GM19438 (cell line): Measurements from ENCODE around the gene MYO10.
"Not testable (repeated sequence)": the region's sequence is repeated elsewhere in the genome, so short reads cannot be mapped to it uniquely, and the experiment has no call there.

ENCODE experiments used
- ATAC-seq: cut with Tn5 transposase; IDR thresholded peaks from one replicate; pipeline ENCODE4 v1.9.1; 2021; ENCODE audit warnings: low read depth; ENCODE audit not compliant: unreplicated experiment

Gene MYO10

DNA sequence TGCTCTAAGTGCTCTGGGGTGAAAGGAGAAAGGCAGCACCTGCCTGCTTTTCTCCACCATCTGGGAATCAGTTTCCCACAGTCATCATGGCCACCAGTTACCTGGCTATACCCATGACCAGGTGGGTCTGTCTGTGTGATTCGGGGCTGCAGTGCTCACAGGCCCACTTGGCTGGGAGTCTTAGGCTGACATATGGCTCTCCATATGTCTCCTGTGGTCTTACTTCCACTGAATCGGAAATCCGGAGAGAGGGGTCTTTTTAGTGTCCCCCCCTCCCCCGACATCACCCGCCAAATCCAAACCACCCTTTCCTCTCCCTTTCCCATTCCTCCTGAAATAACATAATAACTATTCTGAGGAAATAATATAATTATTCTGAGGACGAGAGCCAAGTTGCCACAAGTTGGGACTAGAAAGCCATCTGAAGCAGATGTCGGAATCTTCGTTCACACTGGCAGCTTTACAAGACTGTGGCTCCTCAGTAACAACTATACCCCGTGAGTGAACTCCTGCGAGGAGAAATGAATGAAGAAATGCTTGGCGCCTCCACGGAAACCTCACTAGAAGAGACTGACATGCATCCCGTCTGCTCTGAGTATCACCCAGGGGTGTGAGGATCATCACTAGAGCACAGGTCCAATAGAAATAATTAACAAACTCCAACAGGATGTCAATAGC is 143.4 kb downstream of the MYO10 start:
- ATAC-seq: no peak

DNA sequence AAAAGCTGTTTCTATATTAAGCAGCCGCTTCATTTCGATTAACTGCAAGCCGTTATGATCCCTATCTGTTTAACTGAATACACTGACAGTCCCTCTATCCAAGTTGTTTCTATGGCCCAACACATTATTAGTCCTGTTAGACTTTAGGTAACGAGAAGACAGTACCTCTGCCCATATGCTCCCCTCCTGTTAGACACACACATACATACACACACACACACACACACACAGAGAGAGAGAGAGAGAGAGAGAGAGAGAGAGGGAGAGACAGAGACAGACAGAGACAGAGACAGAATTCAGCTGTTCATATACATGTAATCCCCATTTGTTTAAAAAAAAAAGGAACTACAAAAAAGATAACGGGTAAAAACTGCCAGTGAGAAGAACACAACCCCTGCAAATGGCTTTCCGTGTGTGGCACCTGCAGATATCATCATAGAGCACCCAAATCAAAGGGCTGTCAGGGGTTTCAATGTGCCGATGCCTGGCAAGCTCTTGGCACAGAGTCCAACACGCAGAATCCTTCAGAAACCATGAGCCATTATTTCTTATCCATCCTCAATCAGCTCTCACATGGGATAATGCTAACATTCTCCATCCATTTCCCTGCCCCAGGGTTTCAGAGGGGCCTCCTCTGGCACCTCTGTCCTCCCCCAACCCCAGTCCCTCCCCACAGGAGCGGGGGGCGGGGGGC is 144.0 kb downstream of the MYO10 start:
- no peak for ATAC-seq

DNA sequence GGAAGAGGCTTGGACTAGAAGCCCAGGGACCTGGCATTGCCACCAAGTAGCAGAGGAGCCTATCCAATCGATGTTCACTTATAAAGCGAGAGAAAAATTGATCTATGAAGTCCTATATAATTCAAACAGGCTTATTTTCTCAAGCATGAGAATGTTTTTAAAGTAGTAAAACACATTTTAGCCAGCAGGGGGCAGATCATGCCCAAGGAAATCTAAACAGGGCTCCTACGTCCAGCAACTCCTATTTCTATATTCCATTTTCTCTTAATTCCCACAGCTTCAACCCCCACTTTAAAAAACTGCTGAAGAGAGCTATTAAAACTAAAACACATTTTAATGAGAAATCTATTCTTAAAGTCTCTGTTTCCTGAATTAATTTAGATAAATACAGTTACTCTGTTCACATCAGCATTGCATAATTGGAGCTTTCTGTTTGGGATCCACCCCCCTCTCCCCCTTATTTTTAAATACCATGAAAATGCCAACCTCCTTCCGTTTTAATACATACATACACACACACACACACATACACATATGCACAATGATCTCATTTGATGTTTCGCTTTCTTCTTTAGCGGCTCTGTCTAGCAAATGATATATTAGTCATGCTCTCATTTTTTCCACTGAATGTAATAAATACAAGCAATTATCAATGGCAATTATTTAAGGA is 144.9 kb downstream of the MYO10 start:
- no peak for ATAC-seq

DNA sequence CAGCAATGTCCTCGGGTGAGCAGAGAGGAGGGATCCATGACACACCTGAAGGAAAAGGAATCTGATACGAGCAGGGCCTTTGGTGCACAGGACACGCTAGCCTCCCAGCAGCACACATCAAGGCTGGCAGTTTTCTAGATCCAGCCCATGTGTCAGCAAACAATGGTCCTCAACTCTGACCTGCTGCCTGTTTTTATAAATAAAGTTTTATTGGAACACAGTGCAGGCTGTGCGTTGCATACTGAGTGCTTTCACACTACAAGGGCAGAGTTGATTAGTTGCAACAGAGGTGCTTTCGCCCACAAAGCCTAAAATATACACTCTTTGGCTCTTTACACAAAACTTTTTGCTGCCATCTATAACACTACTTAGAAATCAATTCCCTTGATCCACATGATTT is 147.1 kb downstream of the MYO10 start:
- ATAC-seq: no peak

DNA sequence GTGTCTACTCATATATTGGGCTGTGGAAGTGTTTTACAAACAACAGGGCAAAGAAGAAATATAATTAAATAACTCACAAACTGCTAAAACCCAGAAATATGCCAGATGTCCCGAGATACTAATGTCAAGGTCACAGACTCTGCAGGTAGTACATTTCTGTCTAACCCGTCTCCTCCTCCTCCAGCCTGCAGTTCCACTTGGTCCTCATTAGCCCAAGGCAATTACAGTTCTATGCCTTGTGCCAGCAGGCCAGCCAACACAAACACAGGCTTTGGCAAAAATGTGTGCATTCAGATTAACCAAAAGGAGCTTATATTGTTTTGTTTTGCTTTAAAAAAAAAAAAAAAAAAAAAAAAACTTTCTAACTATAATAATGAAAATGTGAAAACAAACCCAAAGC is 148.8 kb downstream of the MYO10 start:
- ATAC-seq: no peak

DNA sequence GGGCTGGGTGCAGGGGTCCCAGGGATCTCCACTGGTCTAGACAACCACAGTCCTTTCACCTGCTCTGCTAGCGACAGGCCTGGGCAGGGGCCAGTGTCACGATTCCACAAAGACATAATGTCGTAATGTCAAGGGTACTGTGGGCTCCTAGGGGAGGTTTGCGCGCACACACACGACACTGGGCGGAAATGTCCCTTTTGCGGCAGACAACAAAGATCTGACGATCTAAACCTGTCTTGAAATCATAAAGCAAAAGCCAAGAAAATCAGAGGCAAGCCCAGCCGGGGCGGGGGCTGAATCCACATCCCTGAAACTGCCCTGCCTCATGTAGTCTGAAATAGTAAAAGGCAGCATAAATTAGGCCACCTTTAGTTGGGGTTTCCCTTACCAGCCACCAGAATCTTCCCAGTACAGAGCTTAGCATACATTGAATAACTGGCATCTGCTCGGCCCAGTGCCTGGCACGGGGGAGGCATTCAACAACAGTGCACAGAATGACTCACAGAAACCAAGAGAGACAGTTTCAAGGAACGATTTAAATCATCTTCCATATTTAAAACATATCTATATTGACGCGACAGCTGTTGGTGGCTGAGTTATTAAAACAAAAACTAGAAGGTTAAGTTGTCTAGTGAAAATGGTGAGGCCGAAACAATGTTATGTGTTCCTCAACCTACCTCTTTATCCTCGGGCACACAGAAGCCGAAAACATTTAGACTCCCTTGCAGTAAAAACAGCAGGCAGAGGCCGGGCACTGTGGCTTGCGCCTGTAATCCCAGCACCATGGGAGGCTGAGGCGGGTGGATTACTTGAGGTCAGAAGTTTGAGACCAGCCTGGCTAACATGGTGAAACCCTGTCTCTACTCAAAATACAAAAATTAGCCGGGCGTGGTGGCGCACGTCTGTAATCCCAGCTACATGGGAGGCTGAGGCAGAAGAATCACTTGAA is 151.0 kb downstream of the MYO10 start:
- peak; percentile 91 for ATAC-seq

DNA sequence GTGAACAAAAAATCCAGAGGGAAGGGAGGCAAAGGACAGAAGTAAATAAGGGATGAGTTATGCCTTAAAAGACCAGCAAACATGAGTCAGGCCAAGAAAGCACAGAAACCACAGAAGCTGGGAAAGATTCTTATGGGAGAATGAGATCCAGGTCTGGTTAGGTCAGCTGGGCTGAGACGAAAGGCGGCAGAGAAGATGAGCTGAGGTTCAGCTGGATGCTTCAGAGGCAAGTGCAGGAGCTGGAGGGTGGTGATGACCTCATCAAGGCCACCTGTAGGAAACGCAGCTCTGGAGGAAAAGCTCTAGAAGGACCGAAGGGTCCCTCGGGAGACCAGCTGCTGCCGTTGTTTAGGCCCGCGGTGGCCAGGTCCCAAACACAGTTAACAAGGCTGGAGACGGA is 152.0 kb downstream of the MYO10 start:
- ATAC-seq: no peak

DNA sequence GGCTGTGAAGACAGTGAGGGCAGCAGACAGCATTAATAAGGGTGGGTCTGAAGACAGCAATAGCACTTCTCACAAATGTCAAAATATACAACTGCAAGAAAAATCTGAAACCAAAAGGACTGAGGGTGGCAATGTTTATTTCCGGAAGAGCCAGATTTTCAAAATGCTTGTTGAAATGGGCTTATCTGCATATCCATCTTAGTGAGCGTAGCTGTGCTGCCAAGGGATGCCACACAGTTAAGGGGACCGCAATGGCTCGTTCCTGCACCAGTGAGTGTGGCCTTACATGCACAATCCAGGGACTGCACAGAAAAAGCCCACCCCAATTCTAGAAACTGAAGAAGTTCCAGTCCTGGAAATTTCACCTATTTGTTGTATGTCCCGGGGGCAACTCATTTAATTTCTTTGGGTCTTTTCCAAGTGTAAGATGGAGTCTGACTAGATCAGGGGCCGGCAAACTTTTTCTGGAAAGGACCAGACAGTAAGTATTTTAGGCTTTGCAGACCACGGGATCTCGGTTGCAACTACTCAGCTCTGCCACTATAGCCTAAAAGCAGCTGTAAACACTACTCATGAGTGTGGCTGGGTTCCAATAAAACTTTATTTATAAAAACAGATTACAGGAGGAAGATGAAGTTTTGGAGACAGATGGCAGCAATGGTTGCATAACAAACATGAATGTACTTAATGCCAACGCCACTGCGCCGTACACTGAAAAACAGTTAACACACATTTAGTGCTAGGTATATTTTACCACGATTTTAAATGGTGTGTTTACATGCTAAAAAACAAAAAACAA is 154.1 kb downstream of the MYO10 start:
- no peak for ATAC-seq

DNA sequence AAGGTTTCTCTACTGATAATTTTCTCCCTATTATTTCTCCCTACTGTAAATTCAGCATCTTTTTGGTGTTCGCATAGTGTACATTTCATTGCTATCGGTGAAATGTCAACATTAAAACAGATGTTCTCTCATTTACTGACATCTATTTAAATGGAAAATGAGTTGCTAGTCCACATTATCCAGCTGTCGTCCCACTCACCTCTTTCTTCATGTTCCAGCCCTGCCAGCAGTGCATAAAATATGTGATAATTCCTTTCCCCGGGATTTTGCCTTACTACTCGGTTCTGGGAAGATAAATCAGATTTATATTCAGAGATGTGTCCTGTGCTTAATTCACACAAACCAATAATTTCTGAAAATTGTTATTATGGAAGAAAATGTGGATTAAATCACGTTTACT is 155.8 kb downstream of the MYO10 start:
- no peak for ATAC-seq

DNA sequence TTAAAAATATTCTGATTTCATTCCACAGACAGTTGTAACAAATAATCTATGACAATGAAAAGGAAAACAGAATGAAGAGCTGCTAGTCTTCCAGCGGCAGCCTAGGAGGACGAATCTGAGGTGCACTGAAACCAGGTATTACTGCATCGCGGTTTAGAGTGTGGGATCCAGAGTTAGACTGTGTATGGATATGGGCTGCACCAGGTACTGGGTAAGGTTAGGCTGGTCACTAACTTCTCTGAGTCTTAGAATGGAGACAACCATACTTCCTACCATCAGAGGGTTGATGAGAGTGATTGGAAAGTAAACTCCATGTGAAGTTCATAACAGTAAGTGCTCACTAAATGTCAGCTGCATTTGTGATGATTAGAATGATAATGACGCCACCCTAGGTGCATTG is 158.7 kb downstream of the MYO10 start:
- no peak for ATAC-seq

DNA sequence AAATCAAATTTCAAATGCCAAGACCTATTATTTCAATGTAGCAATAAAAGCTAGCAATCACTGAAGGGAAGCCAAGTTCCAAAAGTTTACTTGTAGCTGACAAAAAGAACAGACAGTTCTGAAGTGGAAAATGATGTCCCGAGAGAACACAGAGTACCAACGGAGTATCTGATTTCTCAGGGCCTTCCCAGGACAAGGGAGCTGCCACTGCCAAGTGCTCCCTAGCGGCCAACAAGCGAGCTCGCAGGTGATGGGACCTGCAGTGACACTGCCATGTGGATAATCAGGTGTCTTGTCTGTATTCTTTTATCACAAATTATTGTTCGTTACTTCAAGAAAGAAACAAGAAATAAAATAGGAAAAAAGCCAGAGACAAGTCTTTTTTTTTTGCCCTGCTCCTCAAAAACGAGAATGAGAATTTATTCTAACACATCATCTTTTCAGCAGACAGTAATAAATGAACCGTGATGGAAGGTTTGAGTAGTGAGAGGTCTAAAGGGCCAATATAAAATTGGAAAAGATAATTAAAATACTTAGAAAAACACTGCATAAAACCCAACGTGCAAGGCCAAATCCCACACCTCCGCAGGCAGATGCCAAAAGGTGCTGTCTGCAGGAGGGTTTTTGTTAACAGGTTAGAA is 159.4 kb downstream of the MYO10 start:
- ATAC-seq: no peak

DNA sequence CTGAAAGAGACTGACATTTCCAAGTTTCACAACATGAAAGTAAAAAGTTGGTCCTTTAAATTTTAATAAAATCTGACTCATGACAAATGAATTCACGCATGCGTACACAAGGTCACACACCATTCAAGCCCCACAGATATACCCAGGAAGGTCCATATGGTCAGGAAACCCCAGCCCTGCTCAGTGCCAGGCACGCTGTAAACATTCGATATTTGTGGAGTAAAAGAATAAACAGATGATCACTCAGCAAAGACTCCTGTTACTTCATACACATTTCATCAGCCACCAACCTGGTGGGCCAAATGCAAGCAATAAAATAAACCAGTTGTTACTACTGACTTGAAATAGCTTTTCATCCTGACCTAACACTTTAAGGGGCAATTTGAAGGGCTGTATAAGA is 161.3 kb downstream of the MYO10 start:
- no peak for ATAC-seq

DNA sequence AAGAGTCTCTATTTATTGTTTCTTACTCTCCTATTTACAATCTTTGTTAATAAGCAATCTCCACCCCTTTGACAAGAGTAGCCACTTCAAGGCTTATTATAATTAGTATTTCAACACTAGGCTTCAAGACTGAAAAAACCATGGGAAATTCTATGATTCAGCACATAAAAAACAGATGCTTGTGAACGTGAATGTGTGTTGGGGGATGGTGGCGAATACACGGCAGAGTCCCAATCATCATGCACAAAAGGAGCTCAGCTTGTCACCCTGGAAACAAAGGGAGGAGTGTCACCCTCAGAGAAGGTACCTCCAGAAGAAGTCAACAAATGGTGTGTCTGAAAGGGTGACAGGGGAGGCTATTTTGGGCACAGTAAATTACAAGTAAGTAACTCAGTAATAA is 162.1 kb downstream of the MYO10 start:
- no peak for ATAC-seq

DNA sequence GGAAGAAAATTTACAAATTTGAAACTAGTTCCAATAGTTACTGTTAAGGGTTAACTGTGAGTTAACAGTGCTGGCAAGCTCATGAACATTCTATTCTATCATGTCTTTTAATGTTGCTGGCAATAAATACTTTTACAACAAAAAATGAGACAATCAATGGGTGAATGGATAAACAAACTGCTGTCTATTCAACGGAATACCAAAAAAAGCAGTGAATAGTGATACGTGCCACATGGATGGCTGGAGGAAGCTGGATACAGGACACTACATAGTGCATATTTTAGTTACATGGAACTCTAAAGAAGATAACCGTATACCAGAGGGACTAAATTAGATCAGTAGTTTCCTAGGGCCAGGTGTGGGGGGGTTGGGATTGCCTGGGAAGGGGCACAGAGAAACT is 163.5 kb downstream of the MYO10 start:
- ATAC-seq: no peak

DNA sequence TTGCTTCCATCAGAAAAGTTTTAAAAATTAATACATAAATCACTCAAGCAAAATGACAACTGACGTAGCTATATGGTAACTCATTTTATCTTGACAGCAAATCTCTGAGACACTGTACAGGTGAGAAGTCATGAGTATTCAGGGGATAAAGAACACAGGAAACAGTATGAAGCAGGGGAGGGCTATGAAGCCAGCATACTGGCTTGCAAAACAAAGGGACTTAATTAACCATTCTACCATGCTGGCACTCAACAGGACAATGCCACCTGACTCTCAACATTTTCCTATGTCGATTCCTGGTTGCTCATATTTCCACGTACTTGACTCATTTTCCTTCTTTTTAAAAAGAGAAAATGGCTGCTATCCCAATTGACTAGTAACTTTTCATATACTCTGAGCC is 167.9 kb downstream of the MYO10 start:
- no peak for ATAC-seq

DNA sequence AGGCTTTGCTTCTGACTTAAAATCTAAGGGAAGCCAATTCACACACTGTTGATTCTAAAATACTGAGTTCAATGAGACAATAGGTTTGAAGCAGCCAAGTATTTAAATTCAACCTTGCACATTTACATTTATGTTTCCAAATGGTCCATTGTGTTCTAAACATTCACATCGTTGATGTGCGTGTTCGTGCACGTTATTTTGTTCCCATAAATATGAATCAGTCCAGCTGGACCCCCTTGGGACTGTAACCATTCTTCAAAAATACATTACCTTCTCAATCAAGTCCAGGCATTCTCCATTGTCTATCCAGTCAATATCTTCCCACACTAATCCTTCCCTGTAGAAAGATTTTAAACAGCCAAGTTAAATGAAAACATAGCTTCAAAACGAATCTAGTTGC is 172.9 kb downstream of the MYO10 start:
- ATAC-seq: no peak

DNA sequence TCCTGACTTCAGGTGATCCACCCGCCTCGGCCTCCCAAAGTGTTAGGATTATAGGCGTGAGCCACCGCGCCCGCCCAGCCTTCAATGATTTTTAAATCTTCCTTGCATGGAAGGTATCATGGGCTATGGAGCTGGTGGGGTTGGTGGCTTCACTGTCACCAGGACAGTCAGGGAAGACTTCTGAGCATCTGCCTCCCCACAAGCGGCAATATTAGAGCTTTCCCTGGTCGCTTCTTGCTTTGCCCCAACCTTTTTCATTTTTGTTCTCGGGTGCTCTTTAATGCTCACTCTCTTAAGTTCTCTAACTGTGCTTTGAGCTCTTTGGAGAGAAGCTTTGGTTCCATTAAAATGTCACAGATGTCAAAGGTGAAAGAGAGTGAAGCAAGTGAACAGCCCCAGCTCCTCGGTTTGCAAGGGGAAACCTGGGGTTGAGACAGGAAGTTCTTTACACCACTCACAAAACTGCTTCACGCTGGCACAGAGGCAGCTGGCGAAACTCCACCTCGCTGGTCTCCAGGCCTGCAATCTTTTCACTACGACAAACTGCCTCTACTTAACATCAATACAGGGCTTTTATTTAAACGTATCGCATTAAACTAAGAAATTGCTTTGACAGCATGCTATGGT is 176.8 kb downstream of the MYO10 start:
- no peak for ATAC-seq

DNA sequence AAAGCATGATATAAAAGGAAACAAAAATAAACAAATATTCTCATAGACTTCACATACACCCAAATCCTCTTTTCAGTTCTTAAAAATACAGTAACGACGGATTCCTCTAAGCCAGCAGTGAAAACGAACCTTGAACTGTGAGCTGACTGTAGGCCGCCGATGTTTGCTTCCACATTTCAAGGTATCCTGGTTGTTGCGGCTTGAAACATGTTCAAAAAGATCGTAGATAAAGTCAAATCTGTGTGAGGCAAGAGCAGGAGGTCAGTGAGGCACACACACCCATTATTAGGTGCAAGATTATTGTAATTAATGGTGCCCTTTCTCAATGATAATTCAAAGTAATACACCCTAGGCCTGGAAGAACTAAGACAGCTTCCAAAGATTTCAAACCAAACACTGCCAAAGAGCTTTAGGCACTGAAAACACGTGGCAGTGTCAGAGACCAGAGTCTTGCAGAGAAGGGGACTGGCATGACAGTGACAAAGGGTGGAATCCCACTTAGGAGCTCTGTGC is 178.0 kb downstream of the MYO10 start:
- no peak for ATAC-seq

DNA sequence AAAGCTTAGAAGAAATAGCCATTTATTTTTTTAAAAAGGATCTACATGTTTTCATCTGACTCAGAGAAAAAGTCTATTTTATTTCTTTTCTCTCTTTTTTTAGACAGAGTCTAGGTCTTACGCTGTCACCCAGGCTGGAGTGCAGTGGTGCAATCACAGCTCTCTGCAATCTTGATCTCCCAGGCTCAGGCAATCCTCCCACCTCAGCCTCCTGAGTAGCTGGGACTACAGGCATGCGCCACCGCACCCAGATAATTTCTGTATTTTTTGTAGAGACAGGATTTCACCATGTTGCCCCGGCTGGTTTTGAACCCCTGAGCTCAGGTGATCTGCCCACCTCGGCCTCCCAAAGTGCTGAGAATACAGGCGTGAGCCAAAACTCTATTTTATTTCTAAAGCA is 178.5 kb downstream of the MYO10 start:
- ATAC-seq: not testable (repeated sequence)
